IMR-90 (cell line): ENCODE data around the gene ARHGEF10L. TPM values are rescaled to one million over a fixed set of nuclear protein-coding genes. Genes with fewer than 3 reads are reported as not detected.

ENCODE experiments used
- ATAC-seq: fragments of 200-7000 bp; cut with Tn5 transposase; 2 replicates; pipeline ENCODE4 v1.9.1; 2020; ENCODE audit warnings: low read depth, mild to moderate bottlenecking, moderate library complexity
- BruUV-seq: library from RNA; stranded (reverse); fragments of 400-500 nt; replicated peaks from 2 replicates; lab custom pipeline; 2021; lab: Mats Ljungman, UMichigan
- CTCF ChIA-PET: fragments of 300-600 bp; formaldehyde crosslinking; extraction: SDS; loops from one replicate; lab custom pipeline; 2021; ENCODE audit warnings: antibody characterized with exemption; lab: Yijun Ruan, JAX
- POLR2A ChIA-PET: fragments of 300-600 bp; sonication (Branson Sonifier 250); formaldehyde crosslinking; loops from one replicate; lab custom pipeline; 2022; ENCODE audit warnings: antibody characterized with exemption; ENCODE audit not compliant: unreplicated experiment; lab: Charles Lee
- DNase-seq: peaks from one replicate; pipeline ENCODE4 v3.0.0; 2013
- H2AFZ ChIP-seq: replicated peaks from 2 replicates; pipeline ENCODE3; 2013; ENCODE audit warnings: low read length, mild to moderate bottlenecking; ENCODE audit not compliant: poor library complexity
- H2AK5ac ChIP-seq: 2 replicates; pipeline ENCODE4 v1.6.1; 2013; ENCODE audit warnings: low read depth, low read length, inconsistent platforms
- H2AK9ac ChIP-seq: replicated peaks from 2 replicates; pipeline ENCODE3; 2013; ENCODE audit warnings: mild to moderate bottlenecking, low read depth, low read length, moderate library complexity; ENCODE audit not compliant: poor library complexity
- H2BK120ac ChIP-seq: 2 replicates; pipeline ENCODE4 v1.6.1; 2013; ENCODE audit warnings: low read depth, low read length, inconsistent platforms
- H2BK15ac ChIP-seq: 3 replicates; pipeline ENCODE4 v1.6.1; 2013; ENCODE audit warnings: low read depth, low read length, inconsistent platforms
- H2BK20ac ChIP-seq: 2 replicates; pipeline ENCODE4 v1.6.1; 2013; ENCODE audit warnings: low read depth, mild to moderate bottlenecking, inconsistent platforms, low read length, moderate library complexity
- H2BK5ac ChIP-seq: 2 replicates; pipeline ENCODE4 v1.6.1; 2013; ENCODE audit warnings: mild to moderate bottlenecking, low read depth, low read length, inconsistent platforms; ENCODE audit not compliant: poor library complexity, severe bottlenecking
- H3K14ac ChIP-seq: replicated peaks from 2 replicates; pipeline ENCODE4 v1.6.1; 2013; ENCODE audit warnings: low read depth, low read length, inconsistent platforms
- H3K18ac ChIP-seq: 2 replicates; pipeline ENCODE4 v1.6.1; 2013; ENCODE audit warnings: low read depth, low read length, control low read depth
- H3K23ac ChIP-seq: 2 replicates; pipeline ENCODE4 v1.6.1; 2013; ENCODE audit warnings: low read depth, low read length, inconsistent platforms
- H3K27ac ChIP-seq: 2 replicates; pipeline ENCODE4 v1.5.1; 2013; ENCODE audit warnings: mild to moderate bottlenecking, control low read depth, low read length; ENCODE audit not compliant: insufficient read depth
- H3K27me3 ChIP-seq: 2 replicates; pipeline ENCODE4 v1.6.1; 2013; ENCODE audit warnings: low read length; ENCODE audit not compliant: control insufficient read depth, insufficient read depth
- H3K36me3 ChIP-seq: 2 replicates; pipeline ENCODE4 v1.6.1; 2013; ENCODE audit warnings: low read length, mixed read lengths; ENCODE audit not compliant: control insufficient read depth, insufficient read depth
- H3K4ac ChIP-seq: 2 replicates; pipeline ENCODE4 v1.6.1; 2013; ENCODE audit warnings: low read depth, low read length, inconsistent platforms
- H3K4me1 ChIP-seq: 2 replicates; pipeline ENCODE4 v1.6.1; 2013; ENCODE audit warnings: low read length, mixed read lengths; ENCODE audit not compliant: control insufficient read depth, insufficient read depth
- H3K4me2 ChIP-seq: 2 replicates; pipeline ENCODE4 v1.6.1; 2013; ENCODE audit warnings: low read depth, mild to moderate bottlenecking, control low read depth, low read length, moderate library complexity
- H3K4me3 ChIP-seq: 2 replicates; pipeline ENCODE4 v1.5.1; 2013; ENCODE audit warnings: low read depth, mild to moderate bottlenecking, control low read depth, low read length, moderate library complexity; ENCODE audit not compliant: insufficient read depth
- H3K56ac ChIP-seq: 2 replicates; pipeline ENCODE4 v1.6.1; 2013; ENCODE audit warnings: low read length, inconsistent platforms; ENCODE audit not compliant: insufficient read depth; ENCODE audit errors: extremely low read depth
- H3K79me1 ChIP-seq, 2 experiments: 2 replicates each; pipeline ENCODE4 v1.6.1; 2013; ENCODE audit warnings: low read length in 2 of 2, inconsistent platforms in 1 of 2, low read depth in 1 of 2
- H3K9ac ChIP-seq: 2 replicates; pipeline ENCODE4 v1.6.1; 2013; ENCODE audit warnings: low read depth, low read length, control low read depth
- H3K9me1 ChIP-seq: 2 replicates; pipeline ENCODE4 v1.6.1; 2013; ENCODE audit warnings: low read length, inconsistent platforms; ENCODE audit not compliant: insufficient read depth
- H3K9me3 ChIP-seq: 2 replicates; pipeline ENCODE4 v1.6.1; 2013; ENCODE audit warnings: low read length; ENCODE audit not compliant: control insufficient read depth, insufficient read depth
- H4K20me1 ChIP-seq: 2 replicates; pipeline ENCODE4 v1.6.1; 2013; ENCODE audit warnings: low read length, inconsistent platforms; ENCODE audit not compliant: insufficient read depth
- H4K5ac ChIP-seq: 2 replicates; pipeline ENCODE4 v1.6.1; 2013; ENCODE audit warnings: mild to moderate bottlenecking, low read depth, low read length, control low read depth
- H4K8ac ChIP-seq, 2 experiments: 2 replicates each; pipeline ENCODE4 v1.6.1; 2013; ENCODE audit warnings: low read depth in 2 of 2, low read length in 2 of 2, control low read depth in 1 of 2, inconsistent platforms in 1 of 2
- H4K91ac ChIP-seq: 2 replicates; pipeline ENCODE4 v1.6.1; 2013; ENCODE audit warnings: low read depth, low read length, inconsistent platforms; ENCODE audit not compliant: insufficient read depth
- BHLHE40 ChIP-seq: fragments of 150-350 bp; IDR thresholded peaks from 2 replicates; pipeline ENCODE4 v1.6.1; 2016; ENCODE audit warnings: mild to moderate bottlenecking, low read depth, low read length
- CEBPB ChIP-seq: IDR thresholded peaks from 2 replicates; pipeline ENCODE4 v1.6.1; 2012; ENCODE audit warnings: low read depth, low read length, improper control_type of control experiment
- CHD1 ChIP-seq: IDR thresholded peaks from 2 replicates; pipeline ENCODE4 v1.6.1; 2012; ENCODE audit warnings: low read depth, low read length, improper control_type of control experiment
- CTCF ChIP-seq: conservative IDR thresholded peaks from 2 replicates; pipeline ENCODE4 v1.5.1; 2012; ENCODE audit warnings: mild to moderate bottlenecking, low read depth, low read length, improper control_type of control experiment
- ELK1 ChIP-seq: fragments of 150-350 bp; IDR thresholded peaks from 2 replicates; pipeline ENCODE4 v1.6.1; 2016; ENCODE audit warnings: low read depth, mild to moderate bottlenecking, low read length, moderate library complexity, borderline replicate concordance
- FOS ChIP-seq: fragments of 150-350 bp; IDR thresholded peaks from 2 replicates; pipeline ENCODE4 v1.6.1; 2016; ENCODE audit warnings: low read depth, low read length
- MAFK ChIP-seq: IDR thresholded peaks from 2 replicates; pipeline ENCODE4 v1.6.1; 2012; ENCODE audit warnings: low read depth, low read length, improper control_type of control experiment
- MAZ ChIP-seq: IDR thresholded peaks from 2 replicates; pipeline ENCODE4 v1.6.1; 2012; ENCODE audit warnings: low read depth, mild to moderate bottlenecking, low read length, improper control_type of control experiment, moderate library complexity, borderline replicate concordance
- MXI1 ChIP-seq: IDR thresholded peaks from 2 replicates; pipeline ENCODE4 v1.6.1; 2012; ENCODE audit warnings: low read depth, mild to moderate bottlenecking, low read length, moderate library complexity, borderline replicate concordance
- NFE2L2 ChIP-seq: fragments of 150-350 bp; IDR thresholded peaks from 2 replicates; pipeline ENCODE4 v1.6.1; 2016; ENCODE audit warnings: low read depth, mild to moderate bottlenecking, low read length
- POLR2A ChIP-seq: IDR thresholded peaks from 2 replicates; pipeline ENCODE4 v1.6.1; 2012; ENCODE audit warnings: mild to moderate bottlenecking, low read depth, low read length
- RAD21 ChIP-seq: IDR thresholded peaks from 2 replicates; pipeline ENCODE4 v1.6.1; 2012; ENCODE audit warnings: low read length, improper control_type of control experiment
- RCOR1 ChIP-seq: IDR thresholded peaks from 2 replicates; pipeline ENCODE4 v1.6.1; 2012; ENCODE audit warnings: mild to moderate bottlenecking, low read length, improper control_type of control experiment; ENCODE audit not compliant: insufficient replicate concordance
- RFX5 ChIP-seq: IDR thresholded peaks from 2 replicates; pipeline ENCODE4 v1.8.0; 2012; ENCODE audit warnings: low read depth, mild to moderate bottlenecking, low read length, moderate library complexity
- SMC3 ChIP-seq: fragments of 150-350 bp; IDR thresholded peaks from 2 replicates; pipeline ENCODE4 v1.6.1; 2016; ENCODE audit warnings: low read depth, mild to moderate bottlenecking, antibody characterized with exemption, low read length, moderate library complexity
- USF2 ChIP-seq: fragments of 150-350 bp; IDR thresholded peaks from 2 replicates; pipeline ENCODE4 v1.6.1; 2017; ENCODE audit warnings: mild to moderate bottlenecking, antibody characterized with exemption, low read length, low read depth
- WGBS, 2 experiments: methylation state at CpG; one replicate each; pipeline versions ENCODE4 v1.1.5 to v1.1.7; 2013; ENCODE audit warnings: missing lambda C conversion rate in 2 of 2; ENCODE audit not compliant: insufficient read length in 1 of 2; ENCODE audit errors: extremely low coverage in 2 of 2; 5-methylcytosine and 5-hydroxymethylcytosine counted together
- dilution Hi-C: fragments of 300-500 bp; cut with HindIII; formaldehyde crosslinking; loops from one replicate; pipeline ENCODE4 v1.14.3; 2018; ENCODE audit warnings: low sequenced_read_pairs; ENCODE audit not compliant: unreplicated experiment
- in situ Hi-C: fragments of 300-500 bp; cut with MboI; formaldehyde crosslinking; loops from 3 replicates; pipeline ENCODE4 v1.14.3; 2019; ENCODE audit warnings: low sequenced_read_pairs, inconsistent platforms, mixed read lengths
- intact Hi-C: fragments of 100-400 bp; cut with micrococcal nuclease; formaldehyde crosslinking; loops from 2 replicates; pipeline ENCODE4 v1.10.0; 2022
- polyA plus RNA-seq, 3 experiments: library from polyadenylated mRNA; depleted of rRNA; stranded (reverse); fragments of >200 nt; gene quantifications; 2 replicates each; pipeline ENCODE4 v1.2.3, GENCODE V29; 2012; ENCODE audit warnings: low replicate concordance in 1 of 3
- total RNA-seq: library from RNA; depleted of rRNA; stranded (reverse); fragments of >200 nt; gene quantifications from 2 replicates; pipeline ENCODE4 v1.2.3, GENCODE V29; 2012

Gene ARHGEF10L
- total and polyA plus RNA-seq, 2 of the 4 experiments (the other 2 are of a cell fraction) = 4.8 to 12.4 TPM

- no TSS peak for BruUV-seq
- in situ Hi-C loops (no loop called here), dilution Hi-C loops (no loop called here), intact Hi-C loops (no loop called here)
- Histone ChIP-seq H3K79me1 (no peaks in the 10 kb centered on the region), H3K56ac (no peak overlapping the region), H2AFZ (no peak overlapping the region), H3K4ac (no peak overlapping the region), H2BK120ac (no peak overlapping the region), H3K14ac (no peak overlapping the region), H2BK20ac (no peak overlapping the region), H3K23ac (no peak overlapping the region), H2BK5ac (no peak overlapping the region), H3K9me3 (no peaks in the 10 kb centered on the region), H2AK9ac (no peak overlapping the region), H3K18ac (no peak overlapping the region), H3K27ac (no peak overlapping the region), H3K27me3 (peaks cover 12% of the 10 kb centered on the region; the same call in 1 of the 2 replicates), H3K36me3 (no peaks in the 10 kb centered on the region), H2AK5ac (no peak overlapping the region), H3K4me1 (no peaks in the 10 kb centered on the region), H3K9ac (no peak overlapping the region), H4K20me1 (no peaks in the 10 kb centered on the region), H3K4me2 (no peak overlapping the region), H3K9me1 (no peaks in the 10 kb centered on the region), H4K91ac (no peak overlapping the region), H4K5ac (no peak overlapping the region), H2BK15ac (no peak overlapping the region), H4K8ac (no peak overlapping the region), H3K4me3 (no peak overlapping the region)
- DNase-seq (no peak), ATAC-seq (no peak)
- no peak for TF ChIP-seq ELK1
- TF ChIP-seq NFE2L2 = no peak
- no peak for TF ChIP-seq RFX5
- TF ChIP-seq USF2 = no peak
- no peak for TF ChIP-seq SMC3
- no peak for TF ChIP-seq CEBPB
- no peak for TF ChIP-seq RAD21
- no peak for TF ChIP-seq RCOR1
- no peak for TF ChIP-seq CHD1
- TF ChIP-seq BHLHE40 = no peak
- no peak for TF ChIP-seq MAZ
- no peak for TF ChIP-seq FOS
- no peak for TF ChIP-seq MAFK
- TF ChIP-seq CTCF = no peak
- no peak for TF ChIP-seq POLR2A
- TF ChIP-seq MXI1 = no peak
- POLR2A ChIA-PET = no interaction called here
- no CpG with 5 or more reads among the region's 6 CpGs for WGBS, 2 experiments
- CTCF ChIA-PET = no interaction called here
These were observed 184.7 kb downstream of the ARHGEF10L start for GRCh38 chr1:17724150-17724549.
